RWPE2 (cell line): ENCODE data around the gene RASD2.

Experiments
- ATAC-seq: fragments of 200-7000 bp; cut with Tn5 transposase; 3 replicates; pipeline ENCODE4 v1.9.1; 2021; ENCODE audit warnings: low read depth
- DNase-seq: peaks from one replicate; pipeline ENCODE4 v3.0.0-alpha.2; 2020; ENCODE audit warnings: low spot score
- H3K27ac ChIP-seq: fragments of 450-650 bp; 2 replicates; pipeline ENCODE4 v1.5.1; 2017; ENCODE audit warnings: mild to moderate bottlenecking; ENCODE audit not compliant: poor library complexity, severe bottlenecking
- H3K27me3 ChIP-seq: fragments of 250-450 bp; sonication (Bioruptor Pico); 2 replicates; pipeline ENCODE4 v1.5.1; 2021; ENCODE audit warnings: mild to moderate bottlenecking, moderate library complexity; ENCODE audit not compliant: insufficient read depth, poor library complexity, severe bottlenecking
- H3K36me3 ChIP-seq: fragments of 250-450 bp; sonication (Bioruptor Pico); 2 replicates; pipeline ENCODE4 v1.5.1; 2020; ENCODE audit warnings: low read depth, mild to moderate bottlenecking, moderate library complexity
- H3K4me1 ChIP-seq: fragments of 250-450 bp; sonication (Bioruptor Pico); 2 replicates; pipeline ENCODE4 v1.5.1; 2021; ENCODE audit warnings: mild to moderate bottlenecking, moderate library complexity; ENCODE audit not compliant: insufficient read depth, poor library complexity, severe bottlenecking
- H3K4me3 ChIP-seq: fragments of 250-450 bp; sonication (Bioruptor Pico); 2 replicates; pipeline ENCODE4 v1.5.1; 2021; ENCODE audit warnings: mild to moderate bottlenecking, moderate library complexity; ENCODE audit not compliant: severe bottlenecking
- H3K9me3 ChIP-seq: fragments of 250-450 bp; sonication (Bioruptor Pico); 2 replicates; pipeline ENCODE4 v1.5.1; 2021; ENCODE audit warnings: mild to moderate bottlenecking, moderate library complexity; ENCODE audit not compliant: severe bottlenecking
- CTCF ChIP-seq: fragments of 450-650 bp; IDR thresholded peaks from one replicate; pipeline ENCODE4 v1.5.1; 2017; ENCODE audit warnings: mild to moderate bottlenecking, moderate library complexity; ENCODE audit not compliant: poor library complexity, severe bottlenecking

RASD2 gene

GRCh38 chr22:35539487-35539886 lies 1.1 kb upstream of the RASD2 start:
- Histone ChIP-seq H3K27ac (no peak overlapping the region), H3K4me3 (no peak overlapping the region), H3K27me3 (peaks cover 8% of the 10 kb centered on the region), H3K4me1 (peaks cover 12% of the 10 kb centered on the region), H3K9me3 (no peaks in the 10 kb centered on the region), H3K36me3 (no peaks in the 10 kb centered on the region)
- no peak for DNase-seq
- no peak for ATAC-seq
- no peak for TF ChIP-seq CTCF

GRCh38 chr22:35539910-35540594 lies 579 bp upstream of the RASD2 start:
- H3K9me3 ChIP-seq: no peaks in the 10 kb centered on the region
- H3K36me3 ChIP-seq: no peaks in the 10 kb centered on the region
- H3K27me3 ChIP-seq: peaks cover 8% of the 10 kb centered on the region
- no peak for TF ChIP-seq CTCF
- peak overlapping the region; percentile 41 for H3K4me3 ChIP-seq
- no peak for DNase-seq
- peaks cover 12% of the 10 kb centered on the region for H3K4me1 ChIP-seq
- no peak overlapping the region for H3K27ac ChIP-seq
- peak; percentile 50 for ATAC-seq

GRCh38 chr22:35541254-35541748 lies 670 bp downstream of the RASD2 start:
- TF ChIP-seq CTCF: no peak
- Histone ChIP-seq H3K27me3 (peaks cover 8% of the 10 kb centered on the region), H3K4me3 (peak overlapping the region; percentile 41), H3K4me1 (peaks cover 7% of the 10 kb centered on the region), H3K27ac (no peak overlapping the region), H3K36me3 (no peaks in the 10 kb centered on the region), H3K9me3 (no peaks in the 10 kb centered on the region)
- ATAC-seq: peak; percentile 52
- DNase-seq: no peak

- H3K36me3 ChIP-seq: no peaks in the 10 kb centered on the region
- no peak for TF ChIP-seq CTCF
- DNase-seq: no peak
- peaks cover 8% of the 10 kb centered on the region for H3K27me3 ChIP-seq
- no peak overlapping the region for H3K4me3 ChIP-seq
- ATAC-seq: no peak
- peaks cover 4% of the 10 kb centered on the region for H3K4me1 ChIP-seq
- no peaks in the 10 kb centered on the region for H3K9me3 ChIP-seq
- H3K27ac ChIP-seq: no peak overlapping the region
These were observed 1.7 kb downstream of the RASD2 start for GRCh38 chr22:35542157-35542938.
